Keratinocyte (primary cell): ENCODE measurements around the gene CD46. TPM values are rescaled to one million over a fixed set of nuclear protein-coding genes. Genes with fewer than 3 reads are reported as not detected.

Source experiments
- DNase-seq: peaks from one replicate; pipeline ENCODE4 v3.0.0-alpha.2; 2011; ENCODE audit warnings: low read depth, missing footprints, low spot score
- FAIRE-seq: peaks from 2 replicates; lab custom pipeline; 2011; peaks lifted over from hg19 to GRCh38; lab: Jason Lieb, UNC
- H2AFZ ChIP-seq: 2 replicates; pipeline ENCODE4 v1.6.0; 2012; ENCODE audit warnings: low read length, control low read depth, inconsistent platforms; ENCODE audit not compliant: control insufficient read depth
- H3K27ac ChIP-seq: 2 replicates; pipeline ENCODE4 v1.5.1; 2011; ENCODE audit warnings: low read length; ENCODE audit not compliant: control insufficient read depth, insufficient read depth
- H3K27me3 ChIP-seq: 3 replicates; pipeline ENCODE4 v1.6.0; 2011; ENCODE audit warnings: low read length; ENCODE audit not compliant: control insufficient read depth, insufficient read depth; ENCODE audit errors: extremely low read depth
- H3K36me3 ChIP-seq, 2 experiments: 2 replicates in 1 of 2; 3 replicates in 1 of 2; pipeline ENCODE4 v1.5.1; 2011; ENCODE audit warnings: low read length in 2 of 2, mild to moderate bottlenecking in 1 of 2; ENCODE audit not compliant: control insufficient read depth in 2 of 2, insufficient read depth in 2 of 2; ENCODE audit errors: extremely low read depth in 1 of 2
- H3K4me1 ChIP-seq: 3 replicates; pipeline ENCODE4 v1.5.1; 2011; ENCODE audit warnings: low read length; ENCODE audit not compliant: control insufficient read depth, insufficient read depth; ENCODE audit errors: extremely low read depth
- H3K4me2 ChIP-seq: 3 replicates; pipeline ENCODE4 v1.6.0; 2011; ENCODE audit warnings: low read depth, low read length; ENCODE audit not compliant: control insufficient read depth, insufficient read depth; ENCODE audit errors: extremely low read depth
- H3K4me3 ChIP-seq, 3 experiments: fragments of 200-600 bp in 1 of 3; sonication (generic) in 1 of 3; 2 replicates in 2 of 3; 3 replicates in 1 of 3; pipeline ENCODE4 v1.5.1; 2011 to 2016; ENCODE audit warnings: low read length in 3 of 3, mild to moderate bottlenecking in 3 of 3, control low read depth in 2 of 3, inconsistent platforms in 1 of 3, low read depth in 1 of 3, mixed read lengths in 1 of 3, mixed run types in 1 of 3, moderate library complexity in 1 of 3; ENCODE audit not compliant: control insufficient read depth in 2 of 3, insufficient read depth in 2 of 3; ENCODE audit errors: extremely low read depth in 1 of 3
- H3K79me2 ChIP-seq: 2 replicates; pipeline ENCODE4 v1.6.0; 2012; ENCODE audit warnings: low read length; ENCODE audit not compliant: control insufficient read depth, insufficient read depth
- H3K9ac ChIP-seq: 3 replicates; pipeline ENCODE4 v1.6.0; 2011; ENCODE audit warnings: low read length; ENCODE audit not compliant: control insufficient read depth, insufficient read depth; ENCODE audit errors: extremely low read depth
- H3K9me1 ChIP-seq: 3 replicates; pipeline ENCODE4 v1.6.0; 2011; ENCODE audit warnings: low read length; ENCODE audit not compliant: control insufficient read depth, insufficient read depth; ENCODE audit errors: extremely low read depth
- H3K9me3 ChIP-seq: 2 replicates; pipeline ENCODE4 v1.5.1; 2012; ENCODE audit warnings: low read depth, low read length; ENCODE audit not compliant: control insufficient read depth
- H4K20me1 ChIP-seq: 3 replicates; pipeline ENCODE4 v1.6.0; 2011; ENCODE audit warnings: low read length; ENCODE audit not compliant: control insufficient read depth, insufficient read depth; ENCODE audit errors: extremely low read depth
- EZH2 ChIP-seq: IDR thresholded peaks from one replicate; pipeline ENCODE4 v1.6.1; 2012; ENCODE audit warnings: inconsistent platforms, mild to moderate bottlenecking, low read length, moderate library complexity
- dilution Hi-C: fragments of 300-500 bp; cut with MboI; formaldehyde crosslinking; loops from one replicate; pipeline ENCODE4 v1.7.0; 2020; ENCODE audit warnings: low sequenced_read_pairs; ENCODE audit not compliant: extremely low pct_ligation_motif_present
- polyA plus RNA-seq, 5 experiments: library from polyadenylated mRNA; depleted of rRNA in 3 of 5; stranded (reverse) in 3 of 5; stranded (forward) in 1 of 5; unstranded in 1 of 5; fragments of >200 nt; gene quantifications; 1 replicate in 1 of 5; 2 replicates in 3 of 5; 3 replicates in 1 of 5; pipeline versions ENCODE4 v1.2.1 to v1.2.3, GENCODE V29; 2011 to 2012; ENCODE audit warnings: missing spikeins in 2 of 5, low read depth in 1 of 5, low replicate concordance in 1 of 5
- TF ChIP-seq, protein P1 (sequence below), 3 experiments: IDR thresholded peaks in 1 of 3; conservative IDR thresholded peaks in 1 of 3; optimal IDR thresholded peaks in 1 of 3; 2 replicates in 2 of 3; 3 replicates in 1 of 3; pipeline versions ENCODE3 to v1.5.1; 2011; ENCODE audit warnings: low read length in 3 of 3, mild to moderate bottlenecking in 3 of 3, moderate library complexity in 2 of 3, control low read depth in 1 of 3, inconsistent platforms in 1 of 3; ENCODE audit not compliant: insufficient read depth in 2 of 3; ENCODE audit errors: extremely low read depth in 1 of 3

CD46 gene
- polyA plus RNA-seq, 1 donor (not counting 4 experiments of a cell fraction or from before 2014, with no cell fraction given): 298 TPM

GRCh38 chr1:207807326-207807689 lies 55.5 kb downstream of the CD46 start:
- H3K36me3 ChIP-seq: peaks cover 11 to 38% of the 10 kb centered on the region in 2 experiments
- H2AFZ ChIP-seq: no peak overlapping the region
- H3K9ac ChIP-seq: peak overlapping the region; percentile 66
- FAIRE-seq (no peak), DNase-seq (no peak)
- H4K20me1 ChIP-seq: no peaks in the 10 kb centered on the region
- H3K4me1 ChIP-seq: peaks cover 63% of the 10 kb centered on the region
- H3K4me2 ChIP-seq: peak overlapping the region; percentile 62
- H3K4me3 ChIP-seq: peak overlapping the region in 1 of 3 experiments; percentile 22
- no peaks in the 10 kb centered on the region for H3K27me3 ChIP-seq
- H3K79me2 ChIP-seq: peaks cover 8% of the 10 kb centered on the region
- no peak for TF ChIP-seq EZH2
- TF ChIP-seq, protein P1, sequence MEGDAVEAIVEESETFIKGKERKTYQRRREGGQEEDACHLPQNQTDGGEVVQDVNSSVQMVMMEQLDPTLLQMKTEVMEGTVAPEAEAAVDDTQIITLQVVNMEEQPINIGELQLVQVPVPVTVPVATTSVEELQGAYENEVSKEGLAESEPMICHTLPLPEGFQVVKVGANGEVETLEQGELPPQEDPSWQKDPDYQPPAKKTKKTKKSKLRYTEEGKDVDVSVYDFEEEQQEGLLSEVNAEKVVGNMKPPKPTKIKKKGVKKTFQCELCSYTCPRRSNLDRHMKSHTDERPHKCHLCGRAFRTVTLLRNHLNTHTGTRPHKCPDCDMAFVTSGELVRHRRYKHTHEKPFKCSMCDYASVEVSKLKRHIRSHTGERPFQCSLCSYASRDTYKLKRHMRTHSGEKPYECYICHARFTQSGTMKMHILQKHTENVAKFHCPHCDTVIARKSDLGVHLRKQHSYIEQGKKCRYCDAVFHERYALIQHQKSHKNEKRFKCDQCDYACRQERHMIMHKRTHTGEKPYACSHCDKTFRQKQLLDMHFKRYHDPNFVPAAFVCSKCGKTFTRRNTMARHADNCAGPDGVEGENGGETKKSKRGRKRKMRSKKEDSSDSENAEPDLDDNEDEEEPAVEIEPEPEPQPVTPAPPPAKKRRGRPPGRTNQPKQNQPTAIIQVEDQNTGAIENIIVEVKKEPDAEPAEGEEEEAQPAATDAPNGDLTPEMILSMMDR (optimal IDR thresholded peaks at IDR 0.05 in 1 of 3, IDR thresholded peaks at IDR 0.05 in 1 of 3, conservative IDR thresholded peaks at IDR 0.05 in 1 of 3; ENCODE audit: extremely low read depth in 1 of 3, insufficient read depth in 2 of 3, low read length in 3 of 3): no peak
- H3K9me3 ChIP-seq: no peaks in the 10 kb centered on the region
- H3K9me1 ChIP-seq: no peaks in the 10 kb centered on the region
- dilution Hi-C loops: no loop called here
- peak overlapping the region; percentile 86 for H3K27ac ChIP-seq

DNA sequence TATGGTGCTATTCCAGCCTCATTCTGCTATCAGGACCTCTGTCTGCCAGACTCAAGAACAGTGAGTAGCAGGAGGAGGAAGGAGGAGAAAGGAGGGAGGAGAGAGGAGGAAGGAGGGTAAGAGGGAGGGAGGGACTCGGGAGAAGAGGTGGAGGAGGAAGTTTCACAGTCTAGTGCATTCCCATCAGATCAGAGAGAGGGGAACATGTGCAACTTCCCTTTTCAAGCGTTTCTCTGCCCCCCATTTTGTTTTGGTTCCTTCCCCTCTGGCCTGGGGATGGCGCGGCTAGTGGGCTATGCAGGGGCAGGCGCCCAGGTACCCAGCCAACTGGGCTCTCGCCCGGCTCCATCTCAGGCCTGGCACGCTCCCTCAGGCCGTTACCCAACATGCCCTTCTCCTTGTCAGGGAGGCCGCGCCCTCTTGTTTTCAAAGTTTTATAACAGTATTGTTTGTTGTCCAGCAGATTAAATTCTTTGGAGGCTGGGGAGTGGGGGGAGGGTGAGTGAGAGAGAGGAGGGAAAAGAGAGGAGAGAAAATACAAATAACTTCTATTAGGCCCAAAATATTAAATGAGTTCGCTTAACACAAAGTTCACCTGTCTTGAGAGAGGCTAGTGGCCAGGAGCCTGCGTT lies 56.0 kb downstream of the CD46 start:
- Histone ChIP-seq H3K36me3 (peaks cover 9 to 41% of the 10 kb centered on the region in 2 experiments), H3K27me3 (no peaks in the 10 kb centered on the region), H3K9me3 (no peaks in the 10 kb centered on the region), H3K9ac (peak overlapping the region; percentile 66), H2AFZ (no peak overlapping the region), H3K4me3 (peak overlapping the region in 2 of 3 experiments; percentile 13 to 22), H3K79me2 (peaks cover 9% of the 10 kb centered on the region), H4K20me1 (no peaks in the 10 kb centered on the region), H3K27ac (peak overlapping the region; percentile 86), H3K4me2 (peak overlapping the region; percentile 62), H3K9me1 (no peaks in the 10 kb centered on the region), H3K4me1 (peaks cover 63% of the 10 kb centered on the region)
- dilution Hi-C loops: no loop called here
- FAIRE-seq (peak; percentile 26), DNase-seq (no peak)
- TF ChIP-seq, protein P1 (optimal IDR thresholded peaks at IDR 0.05 in 1 of 3, IDR thresholded peaks at IDR 0.05 in 1 of 3, conservative IDR thresholded peaks at IDR 0.05 in 1 of 3; ENCODE audit: extremely low read depth in 1 of 3, insufficient read depth in 2 of 3, low read length in 3 of 3): no peak
- TF ChIP-seq EZH2: no peak
